GM19193 (cell line): ENCODE measurements around the gene ECHDC1.

Source experiments
- POLR2A ChIP-seq: IDR thresholded peaks from 4 replicates; pipeline ENCODE4 v1.6.1; 2011; ENCODE audit not compliant: insufficient read depth, insufficient read length; ENCODE audit errors: extremely low read depth

ECHDC1 gene, protein sequence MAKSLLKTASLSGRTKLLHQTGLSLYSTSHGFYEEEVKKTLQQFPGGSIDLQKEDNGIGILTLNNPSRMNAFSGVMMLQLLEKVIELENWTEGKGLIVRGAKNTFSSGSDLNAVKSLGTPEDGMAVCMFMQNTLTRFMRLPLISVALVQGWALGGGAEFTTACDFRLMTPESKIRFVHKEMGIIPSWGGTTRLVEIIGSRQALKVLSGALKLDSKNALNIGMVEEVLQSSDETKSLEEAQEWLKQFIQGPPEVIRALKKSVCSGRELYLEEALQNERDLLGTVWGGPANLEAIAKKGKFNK

DNA sequence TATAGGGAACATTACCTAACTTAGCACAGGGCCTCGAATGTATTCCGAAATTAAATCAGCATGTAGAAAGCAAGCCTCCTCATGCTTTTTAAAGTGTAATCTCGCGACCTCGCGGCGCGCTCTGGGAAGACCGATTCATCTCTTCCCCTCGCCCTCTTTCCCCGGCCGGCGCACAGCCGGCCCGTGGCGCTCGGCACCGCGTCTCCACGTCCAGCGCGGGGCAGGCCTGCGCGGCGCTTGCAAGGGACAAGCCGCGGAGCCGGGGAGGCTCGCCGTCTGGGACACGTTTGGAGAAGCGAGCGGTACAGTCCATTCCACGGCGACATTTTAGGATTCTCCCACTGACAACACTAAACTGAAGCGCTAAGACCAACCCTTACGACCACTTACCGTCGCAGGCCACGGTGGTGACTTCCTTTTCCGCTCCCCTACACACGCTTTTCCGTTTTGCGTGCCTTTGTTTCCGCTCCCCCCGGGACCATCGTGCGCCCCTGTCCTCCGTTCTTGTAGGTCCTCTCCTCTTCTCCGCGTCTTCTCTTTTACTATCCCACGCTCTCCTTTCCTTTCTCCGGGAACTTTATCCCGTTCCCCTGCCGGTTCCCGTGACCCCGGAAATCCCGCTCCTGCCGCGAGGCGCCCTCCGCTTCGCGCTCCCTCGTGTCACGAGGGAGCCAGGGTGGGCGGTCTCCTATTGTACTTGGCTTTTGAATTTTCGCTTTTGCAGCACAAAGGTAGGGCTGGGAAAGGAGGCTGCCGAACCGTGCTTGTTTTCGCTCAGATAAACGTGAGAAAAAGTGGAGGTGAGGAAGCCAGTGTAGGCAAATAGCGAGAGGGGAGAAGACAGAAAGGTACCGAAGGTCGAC, at the start of gene ECHDC1:
ECHDC1 (minus strand) TSS at position 664 of the 863 bp plus-strand sequence. CDS start 12,581 bp downstream, outside the sequence.
- peak; percentile 77 for TF ChIP-seq POLR2A

DNA sequence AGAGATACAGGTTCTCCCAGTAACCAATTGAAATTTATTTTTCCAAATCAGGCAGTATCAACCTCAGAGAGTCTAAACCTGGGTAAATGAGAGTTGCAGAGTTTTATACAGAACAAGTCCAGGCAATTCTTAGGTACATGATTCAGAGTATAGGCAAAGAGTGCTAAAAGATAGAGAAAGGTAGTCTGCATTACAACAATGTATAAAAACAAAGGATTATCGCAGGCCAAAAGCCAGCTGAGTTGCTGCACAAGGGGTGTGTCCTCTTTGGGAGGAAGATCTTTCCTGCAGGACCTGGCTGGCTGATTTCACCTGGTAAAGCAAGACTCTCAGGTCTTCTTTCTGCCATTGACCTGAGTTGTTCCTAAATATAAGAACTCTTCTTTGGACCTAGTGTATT, 48.9 kb upstream of the ECHDC1 start:
- TF ChIP-seq POLR2A = no peak

DNA sequence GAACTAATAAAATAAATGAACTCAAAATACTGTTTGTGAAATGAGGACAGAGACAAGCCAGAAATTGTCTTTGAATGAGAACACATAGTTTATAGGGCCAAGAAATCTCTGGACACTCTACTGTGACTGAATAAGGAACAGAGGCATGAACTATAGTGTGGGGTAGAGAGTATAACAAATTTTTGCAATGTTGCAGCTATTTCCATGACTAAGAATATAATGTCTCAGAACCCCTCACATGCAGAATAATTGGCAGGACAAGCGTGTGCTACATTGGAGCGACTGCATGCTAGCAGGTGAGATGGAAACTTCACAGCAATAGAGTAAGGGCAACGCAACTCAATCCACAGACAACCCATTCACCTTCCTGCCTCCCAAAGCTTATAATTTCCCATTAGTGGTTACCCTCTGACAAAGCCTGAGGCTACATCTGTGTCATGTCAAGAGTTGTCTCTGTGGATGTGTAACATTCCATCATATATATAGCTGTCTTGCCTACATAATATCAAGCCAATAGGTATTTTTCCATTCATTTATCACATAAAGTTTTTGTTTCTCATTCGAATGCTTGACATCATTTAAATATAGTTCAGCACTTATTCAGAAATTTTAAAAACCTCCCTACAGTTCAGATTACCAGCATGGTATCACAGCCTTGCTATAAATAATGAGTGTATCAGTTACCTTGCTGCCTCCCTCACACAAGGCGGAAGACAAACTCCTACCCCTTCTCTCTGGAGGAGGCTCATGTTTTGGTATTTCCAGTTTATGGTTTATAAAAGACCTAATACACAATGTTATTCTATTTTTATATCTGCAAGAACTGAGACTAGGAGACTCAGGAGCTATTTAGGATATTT, 47.9 kb upstream of the ECHDC1 start:
- TF ChIP-seq POLR2A = no peak

DNA sequence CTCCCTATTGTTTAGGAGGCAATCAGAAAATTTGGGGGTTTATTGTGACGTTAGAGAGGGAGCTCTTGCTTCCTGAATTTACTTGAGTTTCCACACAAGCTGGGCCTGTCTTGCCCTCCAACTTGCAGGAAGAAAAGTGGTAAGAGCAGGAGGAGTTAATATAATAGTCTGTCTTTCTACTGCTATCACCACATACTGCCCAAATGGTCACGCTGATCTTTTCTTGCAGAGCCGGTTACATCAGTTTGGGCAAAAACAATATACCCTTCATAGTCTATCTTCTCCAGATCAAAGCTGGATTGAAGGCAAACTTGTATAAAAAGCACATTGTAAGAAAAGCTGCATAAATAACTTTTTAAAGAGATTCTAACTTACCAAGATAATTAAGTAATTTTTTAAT, 46.3 kb upstream of the ECHDC1 start:
- TF ChIP-seq POLR2A = no peak

DNA sequence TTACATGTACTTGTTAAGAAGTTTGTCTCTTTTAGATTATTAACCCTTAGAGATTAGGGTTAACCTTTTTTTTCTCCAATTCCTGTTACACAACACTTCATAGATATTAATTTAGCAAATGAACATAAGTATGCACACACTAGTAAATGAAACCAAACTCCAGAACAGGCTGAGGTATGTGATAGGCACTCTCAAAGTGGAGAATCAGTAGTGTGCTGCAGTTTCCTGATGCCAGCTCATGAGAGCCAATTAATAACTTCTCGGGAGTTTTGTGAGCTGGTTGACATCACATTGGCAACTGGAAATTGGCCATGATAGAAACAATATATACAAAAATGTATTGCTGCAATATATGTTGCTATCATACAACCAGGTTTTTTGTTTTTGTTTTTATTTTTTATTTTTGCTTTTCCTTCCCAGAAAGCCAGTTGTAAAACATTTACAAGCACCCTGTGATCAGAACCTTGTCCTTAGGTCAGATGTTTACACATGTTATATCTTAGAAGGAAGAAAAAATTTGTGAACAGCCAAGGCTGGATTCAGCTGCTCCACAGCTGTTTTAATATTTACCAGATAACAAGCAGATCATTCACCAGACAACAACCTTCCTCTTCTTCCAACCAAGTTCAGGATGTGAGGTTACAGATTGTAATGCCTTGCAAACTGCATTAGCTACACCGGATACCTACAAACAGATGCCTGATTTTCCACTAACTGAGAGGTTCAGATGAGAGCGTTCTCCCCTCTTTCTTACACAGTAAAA, 42.4 kb upstream of the ECHDC1 start:
- TF ChIP-seq POLR2A = no peak

DNA sequence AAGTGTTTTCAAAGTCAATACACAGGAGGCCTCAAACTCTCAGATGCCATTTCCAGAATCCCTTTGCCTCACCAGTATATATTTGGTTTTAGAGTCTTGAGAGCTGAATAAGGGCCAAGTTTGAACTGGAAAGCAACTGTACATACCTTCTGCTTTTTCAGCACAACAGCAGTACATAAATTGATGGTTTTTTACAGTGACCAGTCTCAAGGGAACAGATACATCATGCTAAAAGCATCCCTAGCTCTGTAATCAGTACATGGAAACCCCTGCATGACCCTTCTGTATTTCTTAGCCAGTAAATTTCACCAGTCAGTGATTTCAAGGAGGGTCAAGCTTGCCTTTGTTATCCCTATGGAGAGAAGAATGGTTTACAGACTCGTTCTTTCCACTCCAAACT, 40.6 kb upstream of the ECHDC1 start:
- no peak for TF ChIP-seq POLR2A

DNA sequence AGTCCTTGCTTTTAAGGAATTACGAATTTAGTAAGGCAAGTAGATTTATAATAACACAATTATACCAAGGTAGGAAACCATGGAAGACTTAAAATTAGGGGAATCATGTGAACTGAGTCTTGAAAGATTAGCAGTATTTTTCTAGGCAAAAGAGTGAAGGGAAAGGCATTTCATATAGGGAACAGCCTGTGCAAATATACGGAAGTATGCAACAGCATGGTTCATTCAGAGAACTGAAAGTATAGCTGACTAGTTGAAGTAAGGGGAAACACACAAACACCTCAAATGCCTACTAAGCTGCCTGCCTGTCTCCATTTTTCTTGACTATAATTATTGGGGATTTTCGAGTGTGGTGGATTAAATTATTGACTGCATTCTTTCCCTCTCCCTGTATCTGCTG, 39.0 kb upstream of the ECHDC1 start:
- TF ChIP-seq POLR2A = no peak

DNA sequence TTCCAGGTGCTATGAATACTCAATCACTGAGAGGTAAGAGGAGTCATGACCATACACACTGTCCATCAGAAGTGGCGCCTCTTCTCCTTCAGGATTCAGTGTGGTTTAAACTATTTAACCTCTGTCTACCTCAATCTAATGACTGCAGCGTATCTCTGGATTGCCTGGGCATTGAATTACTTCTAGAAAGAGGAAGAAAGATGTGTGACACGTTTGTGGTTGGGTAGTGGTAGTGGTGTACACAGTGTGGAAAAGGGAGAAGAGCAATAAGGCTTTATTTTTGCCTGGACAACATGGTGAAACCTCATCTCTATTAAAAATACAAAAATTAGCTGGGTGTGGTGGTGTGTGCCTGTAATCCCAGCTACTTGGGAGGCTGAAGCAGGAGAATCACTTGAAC, 38.0 kb upstream of the ECHDC1 start:
- no peak for TF ChIP-seq POLR2A

DNA sequence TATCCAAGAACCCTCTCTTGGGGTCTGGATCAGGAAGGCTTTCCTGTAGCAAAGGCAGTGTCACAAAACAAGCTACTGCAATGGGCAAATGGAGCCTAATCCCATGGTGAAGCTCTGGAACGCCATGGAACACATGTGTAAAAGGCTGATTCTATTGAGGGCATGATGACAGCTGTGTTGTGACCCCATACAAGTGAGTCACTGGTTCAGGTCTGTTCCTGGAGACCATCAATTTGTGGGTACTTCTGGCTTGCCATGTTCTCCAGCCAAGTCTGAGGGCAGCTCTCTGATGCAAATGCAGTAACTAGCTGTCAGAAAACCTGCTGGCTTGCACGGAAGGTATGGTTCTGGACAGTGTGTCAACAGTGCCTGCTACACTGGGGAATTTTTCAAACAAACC, 33.3 kb upstream of the ECHDC1 start:
- no peak for TF ChIP-seq POLR2A

DNA sequence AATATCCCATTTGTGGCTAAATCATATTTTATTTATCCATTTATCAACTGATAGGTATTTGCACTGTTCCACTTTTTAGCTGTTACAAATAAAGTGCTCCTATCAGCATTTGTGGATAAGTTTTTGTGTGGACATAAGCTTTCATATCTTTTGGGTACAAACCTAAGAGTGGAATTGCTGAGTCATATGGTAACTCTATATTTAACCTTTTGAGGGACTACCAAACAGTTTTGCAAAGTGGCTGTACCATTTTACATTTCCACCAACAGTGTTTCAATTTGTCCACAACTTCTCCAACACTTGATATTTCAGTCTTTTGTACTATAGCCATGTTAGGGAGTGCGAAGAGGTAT, 23.6 kb upstream of the ECHDC1 start:
- no peak for TF ChIP-seq POLR2A

DNA sequence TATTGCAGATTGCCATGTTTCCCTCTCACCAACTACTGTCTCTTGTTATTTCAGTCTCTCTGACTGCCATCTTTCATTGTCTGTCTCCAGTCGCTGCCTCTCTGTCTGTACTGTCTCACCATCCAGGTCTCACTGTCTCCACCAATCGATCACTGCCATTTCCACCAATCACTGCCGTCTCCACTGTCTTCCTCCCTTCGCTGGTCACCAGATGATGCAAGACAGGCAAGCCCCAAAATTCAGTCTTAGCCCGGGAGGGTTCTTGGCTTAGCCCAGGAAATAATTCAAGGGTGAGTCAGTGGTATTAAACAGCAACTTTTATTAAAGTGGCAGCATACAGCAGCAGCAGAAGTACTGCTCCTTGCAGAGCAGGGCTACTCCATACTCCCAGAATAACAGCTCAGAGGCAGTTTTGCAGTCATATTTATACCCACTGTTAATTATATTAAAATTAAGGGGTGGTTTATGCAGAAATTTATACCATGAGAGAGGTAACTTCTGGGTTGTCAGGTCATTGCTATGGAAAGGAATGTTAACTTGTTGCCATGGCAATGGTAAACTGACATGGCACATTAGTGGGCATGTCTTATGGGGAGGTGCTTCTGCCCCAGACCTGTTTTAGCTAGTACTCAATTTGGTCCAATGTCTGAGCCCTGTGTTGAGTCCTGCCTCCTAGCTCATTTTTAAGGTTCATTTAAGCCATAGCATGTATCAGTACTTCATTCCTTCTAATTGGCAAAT, 23.0 kb upstream of the ECHDC1 start:
- no peak for TF ChIP-seq POLR2A

DNA sequence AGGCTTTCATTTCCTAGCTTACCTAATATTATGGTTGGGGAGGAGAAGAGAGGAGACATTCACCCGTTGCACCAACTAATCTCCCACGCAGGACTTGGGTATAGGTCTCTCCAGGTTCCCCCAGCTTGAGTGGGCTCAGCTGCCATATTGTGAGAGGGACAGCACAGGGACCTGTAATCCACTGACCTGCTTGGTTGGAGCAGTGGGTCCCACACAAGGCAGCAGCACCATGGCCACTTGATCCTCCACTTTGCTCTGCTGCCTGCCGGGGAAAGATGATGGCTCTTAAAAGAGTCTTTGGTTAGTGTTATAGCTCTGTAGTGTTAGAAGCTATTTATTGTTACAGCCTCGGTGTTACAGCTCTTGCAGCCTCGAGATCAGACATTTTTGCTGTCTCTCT, 22.5 kb upstream of the ECHDC1 start:
- TF ChIP-seq POLR2A = no peak

DNA sequence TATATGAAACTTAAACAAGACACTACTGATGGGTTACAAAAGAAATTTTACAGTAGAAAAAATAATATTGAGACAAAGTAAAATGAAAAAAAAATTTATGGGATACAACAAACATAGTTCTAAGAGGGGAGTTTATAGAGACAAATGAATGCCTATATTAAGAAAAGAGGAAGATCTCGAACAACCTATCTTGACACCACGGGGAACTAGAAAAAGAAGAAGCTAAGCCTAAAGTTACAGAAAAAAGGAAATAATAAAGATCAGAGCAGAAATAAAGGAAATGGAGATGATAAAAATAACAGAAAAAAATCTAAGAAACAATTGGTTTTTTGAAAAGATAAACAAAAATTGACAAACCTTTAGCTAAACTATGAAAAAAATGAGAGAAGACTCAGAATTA, 9.1 kb upstream of the ECHDC1 start:
- TF ChIP-seq POLR2A = no peak

DNA sequence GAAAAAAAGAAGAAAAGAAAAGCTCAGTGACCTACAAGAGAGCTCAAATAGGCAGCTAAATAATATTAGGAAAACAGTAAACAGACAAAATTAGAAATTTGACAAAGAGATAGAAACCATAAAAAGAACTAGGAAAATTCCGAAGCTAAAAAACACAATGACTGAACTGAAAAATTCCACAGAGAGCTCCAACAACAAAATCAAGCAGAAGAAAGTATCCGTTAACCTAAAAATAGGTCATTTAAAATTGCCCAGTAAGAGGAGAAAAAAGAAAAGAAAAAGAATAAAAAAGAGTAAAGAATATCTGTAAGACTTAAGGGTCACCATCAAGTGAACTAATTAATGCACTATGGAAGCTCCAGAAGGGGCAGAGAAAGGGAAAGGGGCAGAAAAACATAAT, 6.6 kb upstream of the ECHDC1 start:
- no peak for TF ChIP-seq POLR2A
